HG02884 (cell line): ENCODE measurements around the gene GULP1.
A peak's percentile ranks its signal among the peaks of the same experiment; 100 is the strongest.

Experiments used
- ATAC-seq: cut with Tn5 transposase; IDR thresholded peaks from one replicate; pipeline ENCODE4 v1.9.1; 2021; ENCODE audit warnings: mild to moderate bottlenecking, moderate library complexity; ENCODE audit not compliant: unreplicated experiment

The GULP1 gene

DNA sequence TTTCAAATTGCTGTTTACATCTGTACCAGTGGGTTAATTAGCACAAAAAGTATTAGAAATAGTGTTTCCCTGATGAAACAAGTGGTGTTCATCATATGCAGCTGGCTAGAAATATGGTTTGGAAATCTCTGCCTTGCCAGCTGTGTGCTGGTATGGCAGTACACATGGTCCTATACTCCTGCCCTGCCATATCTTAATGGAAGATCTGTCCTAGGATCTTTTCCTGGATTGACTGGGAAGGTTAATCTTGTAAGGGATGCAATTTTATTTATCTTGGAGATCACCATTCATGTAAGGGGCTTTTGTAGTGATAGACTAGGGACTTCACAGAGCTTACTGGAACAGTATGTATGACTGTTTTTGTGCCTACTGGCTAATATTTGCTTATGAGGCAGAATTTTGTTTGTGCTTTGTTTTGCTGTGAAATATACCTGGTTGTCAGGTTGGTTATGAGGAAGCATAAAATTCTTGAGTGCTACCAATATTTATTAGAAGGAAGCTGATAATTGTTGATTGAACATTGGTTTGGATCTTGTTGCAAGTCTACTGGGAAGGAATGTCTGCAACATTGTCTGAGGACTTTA lies 73.5 kb downstream of the GULP1 start:
- no peak for ATAC-seq

DNA sequence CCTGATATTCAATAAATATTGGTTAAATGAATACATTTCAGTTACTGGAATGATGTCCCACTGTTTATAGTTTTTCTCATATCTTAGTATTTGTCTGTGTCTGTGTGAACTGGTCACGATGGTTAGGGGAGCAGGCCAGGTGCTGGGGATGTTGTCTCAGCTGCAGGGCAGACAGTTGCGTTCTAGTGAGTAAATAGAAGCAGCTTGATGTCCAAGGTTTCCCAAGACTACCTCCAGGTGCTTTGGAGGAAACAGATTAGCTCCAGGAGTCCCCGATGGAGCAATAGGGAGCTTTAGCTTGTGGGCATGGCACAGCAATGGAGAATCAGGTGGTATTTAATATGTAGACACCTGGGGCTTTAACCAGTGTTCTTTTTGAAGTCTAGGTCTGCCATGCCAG lies 75.5 kb downstream of the GULP1 start:
- ATAC-seq: no peak

DNA sequence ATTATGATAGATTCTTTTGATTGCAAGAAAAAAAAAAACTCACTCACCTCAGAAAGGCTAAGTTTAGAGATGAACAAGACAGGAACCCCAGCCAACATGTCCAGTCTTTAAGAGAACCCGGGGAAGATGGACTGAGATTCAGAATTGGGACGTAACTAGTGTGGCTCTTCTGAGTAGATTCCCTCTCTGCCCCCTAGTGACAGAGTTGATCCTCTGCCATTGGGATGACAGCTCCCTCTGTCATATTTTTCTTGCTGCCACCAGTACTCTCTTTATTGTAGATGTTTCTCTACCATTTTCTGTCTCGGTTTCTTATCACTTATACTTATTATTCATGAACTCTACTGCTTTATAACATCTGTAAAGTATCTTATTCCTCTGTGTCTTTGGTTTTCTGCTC lies 77.7 kb downstream of the GULP1 start:
- ATAC-seq: peak; percentile 69

DNA sequence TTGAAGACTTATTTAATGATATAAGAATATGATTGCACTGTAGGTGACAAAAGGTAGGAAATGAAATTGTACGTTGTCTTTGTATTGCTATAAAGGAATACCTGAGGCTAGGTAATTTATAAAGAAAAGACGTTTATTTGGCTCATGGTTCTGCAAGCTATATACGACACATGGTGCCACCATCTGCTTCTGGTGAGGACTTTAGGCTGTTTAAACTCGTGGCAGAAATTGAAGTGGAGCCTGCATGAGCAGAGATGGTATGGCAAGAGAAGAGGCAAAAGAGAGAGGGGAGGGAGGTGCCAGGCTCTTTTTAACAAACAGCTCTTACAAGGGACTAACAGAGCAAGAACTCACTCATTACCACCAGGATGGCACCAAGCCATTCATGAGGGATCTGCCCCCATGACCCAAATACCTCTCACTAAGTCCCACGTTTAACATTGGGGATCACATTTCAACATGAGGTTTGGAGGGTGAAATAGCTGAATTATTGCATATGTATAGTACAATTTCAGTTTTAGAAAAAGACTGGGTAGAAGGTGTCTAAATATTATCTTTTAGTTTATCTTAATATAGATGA lies 86.8 kb downstream of the GULP1 start:
- ATAC-seq: no peak

DNA sequence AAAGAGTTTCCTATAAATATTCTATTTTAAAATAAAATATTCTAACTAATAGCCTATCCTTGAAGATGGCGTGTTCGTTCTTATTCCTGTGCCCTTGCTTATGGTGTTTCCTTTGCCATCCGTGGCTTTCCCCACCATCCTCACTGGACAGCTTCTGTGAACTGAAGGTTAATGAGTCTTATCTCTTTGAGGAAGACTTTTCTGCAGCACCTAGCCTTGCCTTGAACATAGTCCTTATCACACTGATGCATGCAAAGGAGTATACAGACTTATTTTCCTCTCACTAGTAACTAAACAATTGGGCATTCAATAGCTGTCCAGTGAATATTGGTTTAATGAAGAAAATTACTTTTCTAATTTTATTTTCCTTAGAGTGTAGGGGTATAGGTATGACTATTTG lies 88.1 kb downstream of the GULP1 start:
- no peak for ATAC-seq

DNA sequence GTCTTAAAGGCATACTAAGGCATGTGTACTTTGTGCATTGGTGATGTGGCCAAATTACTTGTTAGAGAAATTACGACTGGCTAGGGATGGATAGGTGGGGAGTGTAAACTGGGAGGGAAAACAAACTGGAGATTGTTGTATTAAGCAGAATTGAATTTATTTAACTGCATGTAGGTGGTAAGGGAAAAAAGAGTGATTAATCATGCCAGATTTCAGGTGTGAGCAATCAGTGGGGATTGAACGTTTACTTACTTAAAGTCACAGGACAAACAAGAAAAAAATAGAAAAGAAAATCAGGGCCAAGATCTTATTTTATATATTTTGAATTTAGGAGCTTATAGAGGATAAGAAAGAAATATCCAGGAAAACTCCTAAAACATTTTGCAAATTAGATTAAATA lies 88.6 kb downstream of the GULP1 start:
- no peak for ATAC-seq

DNA sequence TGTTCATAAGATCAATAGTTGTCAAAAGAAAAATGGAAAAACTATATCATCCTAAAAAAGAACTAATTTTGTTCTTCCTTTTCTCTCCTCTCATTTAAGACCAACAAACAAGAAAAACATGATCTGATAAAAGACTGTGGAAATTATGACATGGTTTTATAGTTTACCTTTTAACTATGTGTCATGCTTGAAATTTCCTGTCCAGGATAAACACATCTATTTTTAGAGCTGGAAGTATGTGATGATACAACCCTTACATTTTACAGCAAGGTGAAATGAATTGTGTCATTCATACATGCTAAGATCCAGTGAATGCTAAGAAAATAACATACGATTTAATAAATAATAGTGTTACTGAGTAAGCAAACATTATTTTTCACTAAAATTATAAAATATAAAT lies 89.9 kb downstream of the GULP1 start:
- ATAC-seq: no peak

DNA sequence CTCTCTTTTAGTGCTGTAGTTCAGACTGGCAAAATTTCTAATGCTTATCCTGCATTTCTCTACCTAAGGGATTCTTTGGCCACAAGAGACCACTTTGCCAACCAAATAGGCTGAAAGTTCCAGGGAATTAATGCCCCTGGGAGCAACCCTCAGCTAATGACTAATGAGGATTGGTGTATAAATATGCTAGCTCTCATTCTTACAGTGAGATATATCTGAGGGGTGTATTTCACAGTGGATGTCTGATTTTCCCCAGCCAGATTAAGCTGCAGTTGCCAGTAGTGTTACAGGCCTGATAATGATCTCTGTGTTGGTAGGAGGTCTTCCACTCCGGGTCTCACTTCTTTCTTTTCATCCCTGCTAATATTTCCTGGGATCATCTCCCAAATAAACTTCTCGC lies 90.4 kb downstream of the GULP1 start:
- ATAC-seq: no peak

DNA sequence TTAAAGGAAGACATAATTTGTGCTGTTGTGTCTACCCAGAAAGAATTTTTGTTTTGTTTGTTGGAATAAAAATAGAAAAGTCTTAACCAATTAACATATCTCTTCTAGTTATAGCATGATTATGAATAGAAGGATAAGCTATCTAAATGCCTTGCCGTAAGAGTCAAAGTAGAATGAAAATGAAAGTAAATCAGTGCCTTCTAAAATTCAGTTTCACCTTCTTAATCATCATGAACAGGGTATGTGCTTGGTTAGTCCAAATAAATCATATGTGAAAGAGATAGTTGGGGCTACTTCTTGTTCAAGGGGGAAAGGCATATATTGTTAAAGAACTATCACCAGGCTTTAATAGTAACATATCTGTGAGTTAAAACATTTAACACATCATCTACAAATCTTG lies 91.5 kb downstream of the GULP1 start:
- no peak for ATAC-seq

DNA sequence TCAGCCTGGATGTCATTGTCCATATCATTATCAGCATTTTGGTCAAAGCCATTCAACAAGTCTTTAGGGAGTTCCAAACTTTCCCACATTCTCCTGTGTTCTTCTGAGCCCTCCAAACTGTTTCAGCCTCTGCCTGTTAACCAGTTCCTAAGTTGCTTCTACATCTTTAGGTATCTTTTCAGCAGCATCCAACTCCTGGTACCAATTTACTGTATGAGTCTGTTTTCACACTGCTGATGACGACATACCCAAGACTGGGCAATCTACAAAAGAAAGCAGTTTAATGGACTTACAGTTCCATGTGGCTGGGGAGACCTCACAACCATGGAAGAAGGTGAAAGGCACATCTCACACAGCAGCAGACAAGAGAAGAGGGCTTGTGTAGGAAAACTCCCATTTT lies 94.2 kb downstream of the GULP1 start:
- ATAC-seq: no peak

DNA sequence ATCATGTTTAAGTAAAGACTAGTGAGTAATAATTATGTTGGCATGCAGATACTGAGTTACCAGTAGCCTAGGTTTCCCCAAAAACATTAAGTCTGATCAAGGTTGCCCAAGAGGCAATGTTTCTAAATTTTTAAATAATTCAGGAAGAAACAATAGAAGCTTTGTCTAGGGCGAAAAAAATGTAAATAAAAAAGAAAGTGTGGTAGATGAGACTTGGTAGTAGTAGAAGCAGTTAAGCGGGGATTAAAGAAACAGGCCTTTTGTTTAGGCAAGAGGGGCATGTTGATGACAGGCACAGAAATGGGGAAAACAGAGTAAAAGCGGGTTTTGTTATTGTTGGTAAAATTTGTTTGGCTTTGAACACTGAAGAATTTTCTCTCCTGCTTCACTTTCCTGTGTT lies 97.2 kb downstream of the GULP1 start:
- ATAC-seq: no peak

DNA sequence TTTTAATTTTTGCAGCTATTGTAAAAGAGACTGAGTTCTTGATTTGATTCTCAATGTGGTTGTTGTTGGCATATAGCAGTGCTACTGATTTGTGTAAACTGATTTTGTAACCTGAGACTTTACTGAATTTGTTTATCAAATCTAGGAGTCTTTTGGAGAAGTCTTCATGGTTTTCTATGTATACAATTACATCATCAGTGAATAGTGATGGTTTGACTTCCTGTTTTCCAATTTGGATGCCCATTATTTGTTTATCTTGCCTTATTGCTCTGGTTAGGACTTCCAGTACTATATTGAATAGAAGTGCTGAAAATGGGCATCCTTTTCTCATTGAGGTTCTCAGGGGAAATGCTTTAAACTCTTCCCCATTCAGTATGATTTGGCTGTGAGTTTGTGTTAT lies 99.7 kb downstream of the GULP1 start:
- ATAC-seq: no peak

DNA sequence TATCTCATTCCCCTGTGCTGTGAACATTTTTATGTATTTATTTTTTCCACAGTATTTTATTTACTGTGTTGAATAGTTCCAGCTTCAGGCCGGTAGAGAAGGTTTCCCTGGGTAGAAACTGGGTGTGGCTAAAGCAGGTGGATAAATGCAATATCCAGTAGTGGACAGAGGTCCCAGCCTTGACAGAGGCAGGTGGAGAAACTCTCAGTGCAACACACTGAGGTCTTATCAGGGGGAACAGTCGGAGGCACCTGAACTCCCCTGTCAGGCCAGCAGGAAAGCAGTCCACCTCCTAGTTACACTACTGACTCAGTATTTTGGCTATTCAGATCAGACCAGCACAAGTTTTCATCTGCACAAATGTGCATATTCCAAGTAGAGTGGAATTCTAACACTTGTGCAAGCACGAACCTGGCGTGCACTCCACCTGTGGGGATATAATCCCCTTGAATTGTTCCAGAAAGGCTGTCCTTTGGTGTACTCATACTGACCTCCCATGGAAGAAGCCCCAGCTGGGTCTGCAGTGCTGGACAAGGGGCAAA lies 103.3 kb downstream of the GULP1 start:
- ATAC-seq: no peak

DNA sequence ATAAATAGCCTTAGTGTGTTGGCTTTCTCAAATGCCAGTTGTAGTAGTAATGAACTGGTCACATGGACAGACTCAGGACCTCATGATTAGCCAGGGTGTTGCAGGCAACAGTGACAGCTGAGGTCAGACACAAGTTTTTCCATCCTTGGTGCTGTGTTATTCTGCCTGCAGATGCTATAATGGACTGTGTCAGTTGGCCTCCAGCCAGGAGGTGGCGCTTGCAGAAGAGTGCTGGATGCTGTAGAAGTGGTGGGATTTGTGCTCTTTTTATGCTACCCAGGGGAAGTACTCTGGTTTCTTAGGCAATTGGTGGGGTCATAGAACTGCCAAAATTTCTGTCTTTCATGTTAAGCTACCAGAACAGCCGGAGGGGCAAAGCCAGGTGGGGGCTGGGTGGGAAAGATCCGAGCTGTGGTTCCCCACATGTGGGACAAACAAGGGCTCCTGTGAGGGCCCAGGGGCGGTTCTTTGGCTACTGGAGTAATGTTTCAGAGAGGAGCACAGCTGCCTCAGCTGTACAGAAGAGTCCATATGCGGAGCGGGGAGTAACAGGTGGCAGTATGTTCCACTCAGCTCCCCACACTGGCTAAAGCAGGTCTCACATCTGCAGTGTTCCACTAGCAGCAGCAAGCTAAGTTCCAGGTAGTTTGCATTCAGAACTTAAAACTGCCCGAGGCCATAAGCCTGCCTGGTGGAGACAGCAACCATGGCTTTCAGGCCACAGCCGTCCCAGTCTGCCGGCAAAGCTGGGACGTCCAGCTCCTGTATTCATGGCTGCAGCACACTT lies 104.4 kb downstream of the GULP1 start:
- no peak for ATAC-seq

DNA sequence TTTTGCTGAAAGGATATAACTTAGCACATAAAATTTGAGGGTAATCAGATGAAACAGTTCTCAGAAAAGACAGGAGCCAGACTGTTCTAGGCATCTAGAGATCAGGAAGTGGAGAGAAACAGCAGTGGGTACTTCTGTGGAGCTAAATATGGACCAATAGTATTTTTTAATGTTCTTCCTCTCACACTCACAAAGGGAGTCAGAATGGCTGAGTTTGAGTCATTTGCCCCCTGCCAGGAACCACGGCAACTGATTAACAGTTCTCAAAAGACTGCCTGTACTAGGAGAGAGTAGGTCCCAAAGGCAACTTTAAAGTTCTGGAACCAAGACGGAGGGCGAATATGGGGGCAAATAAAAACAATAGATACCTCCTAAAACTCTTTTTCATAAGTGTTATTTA lies 107.5 kb downstream of the GULP1 start:
- ATAC-seq: no peak

DNA sequence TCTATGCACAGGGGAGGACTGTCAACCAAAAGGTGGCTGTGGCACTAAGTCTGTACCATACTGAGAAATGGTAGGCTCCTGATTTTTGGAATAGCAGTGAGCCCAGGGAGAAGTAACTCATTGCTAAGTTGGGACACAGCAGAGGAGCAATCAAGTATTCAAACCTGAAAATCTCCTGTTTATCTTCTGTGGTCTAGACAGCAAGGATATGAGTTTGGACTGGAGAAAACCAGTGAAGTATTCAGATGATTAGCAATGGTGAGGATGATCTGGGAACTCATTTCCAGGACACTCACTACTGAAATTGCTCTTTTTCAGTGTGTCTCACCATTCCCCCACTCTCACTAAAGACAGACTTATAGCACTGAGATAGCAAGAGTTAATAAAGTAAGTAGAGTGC lies 112.0 kb downstream of the GULP1 start:
- ATAC-seq: no peak

DNA sequence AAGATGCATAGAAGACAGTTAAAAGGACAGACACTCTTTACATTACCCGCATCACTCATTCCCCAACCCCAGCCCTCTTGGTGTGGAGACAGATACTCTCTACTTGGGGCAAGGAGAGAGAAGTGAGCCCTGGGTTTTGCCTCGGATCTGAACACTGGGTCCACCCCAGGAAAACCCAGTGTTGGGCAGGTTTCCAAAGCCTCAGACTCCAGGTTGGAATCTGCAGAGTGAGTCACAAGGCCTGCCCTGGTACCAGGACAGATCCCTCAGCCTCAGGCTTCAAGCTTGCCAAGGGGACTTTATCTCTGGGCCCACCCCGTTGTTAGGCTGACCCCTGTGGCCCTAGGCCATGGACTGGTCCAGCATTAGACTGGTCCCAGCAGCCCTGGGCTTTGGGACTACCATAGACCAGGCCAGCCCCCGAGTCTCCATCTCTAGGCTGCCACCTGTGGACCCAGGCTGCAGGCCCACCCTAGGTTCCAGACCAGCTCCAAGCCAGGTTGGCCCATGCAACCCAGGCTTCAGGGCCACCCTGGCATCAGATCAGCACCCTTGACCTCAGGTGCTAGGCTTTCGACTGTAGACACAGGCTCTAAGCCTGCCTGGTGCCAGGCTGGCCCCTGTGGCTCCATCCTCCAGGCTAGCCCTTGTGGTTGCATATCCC lies 112.8 kb downstream of the GULP1 start:
- ATAC-seq: no peak

DNA sequence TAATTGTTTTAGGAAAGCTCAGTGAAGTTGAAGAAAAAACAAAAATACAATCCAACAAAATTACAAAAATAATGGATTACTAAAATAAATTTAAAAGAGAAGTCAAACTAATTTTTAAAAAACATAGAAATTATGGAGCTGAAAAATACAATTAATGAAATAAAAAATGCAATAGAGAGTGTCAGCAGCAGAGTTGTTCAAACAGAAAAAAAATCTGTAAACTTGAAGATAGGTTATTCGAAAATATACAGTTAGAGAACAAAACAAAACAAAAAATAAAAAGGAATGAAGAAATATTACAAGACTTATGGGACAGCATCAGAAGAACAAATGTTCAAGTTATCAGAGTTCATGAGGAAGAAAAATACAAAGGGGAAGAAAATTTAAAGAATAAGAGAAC lies 114.7 kb downstream of the GULP1 start:
- no peak for ATAC-seq

DNA sequence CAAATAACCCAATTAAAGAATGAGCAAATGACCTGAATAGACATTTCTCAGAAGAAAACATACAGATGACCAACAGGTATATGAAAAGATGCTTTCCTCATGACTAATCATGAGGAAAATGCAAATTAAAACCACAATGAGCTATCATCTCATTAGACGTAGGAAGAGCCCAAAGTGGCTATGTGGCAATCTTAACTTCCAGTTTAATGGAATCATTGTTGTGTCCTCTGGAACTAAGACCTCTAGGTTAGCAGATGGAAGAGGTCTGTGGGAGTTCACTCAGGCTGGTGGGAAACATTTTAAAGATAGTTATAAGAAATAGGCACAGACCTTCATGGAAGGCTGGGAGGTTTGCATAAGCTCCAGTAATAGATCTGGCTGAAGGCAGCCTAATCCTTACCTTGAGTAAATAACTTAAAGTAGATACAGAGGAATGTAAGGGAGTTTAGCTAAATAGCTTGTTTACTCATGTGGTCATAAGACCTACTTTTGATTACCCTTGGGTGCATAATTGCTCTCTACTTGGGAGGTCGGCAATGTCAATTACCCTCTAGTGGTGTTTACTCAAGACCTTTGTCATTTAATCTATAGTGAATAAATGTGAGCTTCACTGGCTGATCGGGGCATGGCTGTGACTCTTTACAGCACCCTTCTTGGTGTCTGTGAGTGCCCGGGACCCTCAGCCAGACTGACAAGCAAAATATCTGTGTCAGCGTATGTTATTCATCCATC lies 119.0 kb downstream of the GULP1 start:
- ATAC-seq: no peak

DNA sequence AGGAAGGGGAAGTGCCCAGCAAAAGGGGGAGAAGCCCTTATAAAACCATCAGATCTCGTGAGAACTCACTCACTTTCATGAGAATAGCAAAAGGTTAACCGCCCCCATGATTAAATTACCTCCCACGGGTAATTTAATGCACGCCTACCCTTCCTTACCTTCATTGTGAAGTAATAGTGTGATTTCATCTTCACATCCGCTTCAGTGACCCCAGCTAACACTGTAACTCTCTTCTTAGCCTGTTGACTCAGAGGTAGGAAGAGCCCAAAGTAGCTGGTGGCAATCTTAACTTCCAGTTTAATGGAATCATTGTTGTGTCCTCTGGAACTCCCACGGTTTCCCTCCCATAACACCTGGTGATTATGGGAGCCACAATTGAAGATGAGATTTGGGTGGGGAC lies 120.5 kb downstream of the GULP1 start:
- ATAC-seq: no peak

DNA sequence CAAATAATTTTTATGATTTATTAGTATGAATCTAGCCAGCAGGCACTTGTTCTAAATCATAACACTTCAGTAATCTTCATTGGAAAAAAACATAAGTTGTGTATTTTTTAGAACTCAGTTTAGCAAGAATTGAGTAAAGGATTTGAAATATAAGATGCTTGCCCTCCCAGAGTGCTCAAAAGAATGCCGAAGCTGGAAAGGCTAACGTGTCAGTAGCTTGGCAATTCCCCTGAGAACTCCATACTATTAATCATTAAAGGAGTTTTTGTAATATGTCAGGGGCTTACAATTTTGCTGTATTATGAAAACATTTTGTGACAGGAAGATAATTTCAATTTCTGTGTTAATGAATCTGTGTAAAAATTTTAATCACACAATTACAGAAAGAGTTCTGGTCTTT lies 122.7 kb downstream of the GULP1 start:
- ATAC-seq: no peak
